Cardiac septum (tissue), 1 donor: ENCODE results near the gene TAAR9. TPM values are rescaled to one million over a fixed set of nuclear protein-coding genes. Genes with fewer than 3 reads are reported as not detected.

ENCODE experiments used
- DNase-seq: peaks from one replicate; pipeline ENCODE4 v3.0.0-alpha.2; 2020; ENCODE audit warnings: low spot score
- intact Hi-C: fragments of 100-400 bp; cut with DNase I; formaldehyde crosslinking; loops from one replicate; pipeline ENCODE4 v1.14.0; 2022
- total RNA-seq: library from RNA; stranded (reverse); fragmentation: NEBNext Ultra II Directional; extraction: Animal tissue kit (Norgen Biotek cat#: 25700); gene quantifications from one replicate; pipeline ENCODE4 v1.2.1, GENCODE V29; 2021
- donor health status: DM: no; HTN: no; CAD: no.

Gene TAAR9
- total RNA-seq, 1 donor from 2014 or later: not detected

GRCh38 chr6:132569170-132569569, 31.1 kb downstream of the TAAR9 start:
- intact Hi-C loops: no loop called here
- DNase-seq: no peak

DNA sequence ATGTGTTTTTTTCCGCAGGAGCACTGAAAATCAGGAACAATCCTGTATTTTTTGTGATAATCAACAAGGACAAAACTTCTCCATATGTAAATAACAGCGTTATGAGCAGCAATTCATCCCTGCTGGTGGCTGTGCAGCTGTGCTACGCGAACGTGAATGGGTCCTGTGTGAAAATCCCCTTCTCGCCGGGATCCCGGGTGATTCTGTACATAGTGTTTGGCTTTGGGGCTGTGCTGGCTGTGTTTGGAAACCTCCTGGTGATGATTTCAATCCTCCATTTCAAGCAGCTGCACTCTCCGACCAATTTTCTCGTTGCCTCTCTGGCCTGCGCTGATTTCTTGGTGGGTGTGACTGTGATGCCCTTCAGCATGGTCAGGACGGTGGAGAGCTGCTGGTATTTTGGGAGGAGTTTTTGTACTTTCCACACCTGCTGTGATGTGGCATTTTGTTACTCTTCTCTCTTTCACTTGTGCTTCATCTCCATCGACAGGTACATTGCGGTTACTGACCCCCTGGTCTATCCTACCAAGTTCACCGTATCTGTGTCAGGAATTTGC, 32.2 kb downstream of the TAAR9 start, which contains the start of gene TAAR6:
Gene TAAR6, plus strand, starts transcription at position 102 of the 557 bp plus-strand sequence. Its CDS starts 0 bp downstream, at position 102.
- intact Hi-C loops: no loop called here
- no peak for DNase-seq

- DNase-seq: no peak
- intact Hi-C loops: no loop called here
These were observed 33.7 kb downstream of the TAAR9 start for GRCh38 chr6:132571774-132572173.

GRCh38 chr6:132584698-132585097, 46.6 kb downstream of the TAAR9 start:
- no peak for DNase-seq
- intact Hi-C loops: no loop called here

DNA sequence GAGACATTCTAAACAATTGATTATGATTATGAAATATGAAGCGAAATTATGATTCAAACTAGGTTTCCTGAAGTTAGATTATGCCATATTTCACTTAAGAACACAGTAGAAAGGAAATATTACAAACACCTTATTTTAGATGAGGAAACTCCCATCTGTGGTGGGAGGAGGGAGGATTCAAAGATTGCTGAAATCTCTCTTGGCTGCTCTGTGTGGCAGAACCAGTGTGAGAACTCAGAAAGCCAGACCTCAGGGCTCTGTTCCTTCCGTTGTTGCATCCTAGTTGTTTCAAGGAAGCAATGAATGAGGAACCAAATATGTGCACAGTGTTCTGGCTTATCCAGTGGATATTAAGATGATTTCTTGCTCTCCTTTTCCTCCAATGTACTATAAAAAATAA, 49.3 kb downstream of the TAAR9 start:
- DNase-seq: no peak
- intact Hi-C loops: no loop called here

Other genes starting within 250 kb of the TAAR9 start
- gene MOXD1, start 136.8 kb upstream of the TAAR9 start, total RNA-seq: 1.6 TPM
- gene STX7, start 25.2 kb upstream of the TAAR9 start, total RNA-seq: 53.3 TPM
- not detected for gene TAAR8, start 14.4 kb downstream of the TAAR9 start, total RNA-seq
- gene TAAR6, start 32.0 kb downstream of the TAAR9 start, total RNA-seq: not detected
- not detected for gene TAAR5, start 51.5 kb downstream of the TAAR9 start, total RNA-seq
- not detected for gene TAAR2, start 86.0 kb downstream of the TAAR9 start, total RNA-seq
- gene TAAR1, start 120.9 kb downstream of the TAAR9 start, total RNA-seq: not detected
- 0.30 TPM for gene VNN1, start 175.8 kb downstream of the TAAR9 start, total RNA-seq
- 3.1 TPM for gene VNN2, start 219.6 kb downstream of the TAAR9 start, total RNA-seq